GM12878 (cell line): ENCODE data around the gene ATP1A1. TPM values are rescaled to one million over a fixed set of nuclear protein-coding genes. Genes with fewer than 3 reads are reported as not detected.

Experiments used
- ATAC-seq: fragments of 200-7000 bp; cut with Tn5 transposase; 3 replicates; pipeline ENCODE4 v1.9.1; 2020; ENCODE audit warnings: mild to moderate bottlenecking, moderate library complexity
- BruUV-seq: library from RNA; stranded (reverse); fragments of 400-500 nt; replicated peaks from 2 replicates; lab custom pipeline; 2021; lab: Mats Ljungman, UMichigan
- CTCF ChIA-PET: fragments of 300-600 bp; sonication (Branson Sonifier 250); formaldehyde crosslinking; extraction: SDS; loops from one replicate; lab custom pipeline; 2021; ENCODE audit warnings: inconsistent platforms; lab: Yijun Ruan, JAX
- POLR2A ChIA-PET: fragments of 350-600 bp; formaldehyde crosslinking; extraction: SDS; loops from one replicate; lab custom pipeline; 2021; ENCODE audit warnings: inconsistent platforms; lab: Charles Lee
- RAD21 ChIA-PET: fragments of 300-600 bp; sonication (Branson Sonifier 250); formaldehyde crosslinking; loops from one replicate; lab custom pipeline; 2023; ENCODE audit warnings: antibody characterized with exemption; ENCODE audit not compliant: unreplicated experiment; lab: Charles Lee
- SMC1A ChIA-PET: fragments of 300-600 bp; sonication (Branson Sonifier 250); formaldehyde crosslinking; loops from one replicate; lab custom pipeline; 2023; ENCODE audit not compliant: unreplicated experiment, uncharacterized antibody; lab: Charles Lee
- DNase-seq: peaks from one replicate; pipeline ENCODE4 v3.0.0-alpha.2; 2011; ENCODE audit warnings: low read depth, low spot score
- FAIRE-seq: peaks from 3 replicates; lab custom pipeline; 2011; peaks lifted over from hg19 to GRCh38; lab: Jason Lieb, UNC
- H2AFZ ChIP-seq: 2 replicates; pipeline ENCODE4 v1.6.0; 2011; ENCODE audit warnings: low read depth, low read length, control low read depth; ENCODE audit not compliant: control insufficient read depth
- H3K27ac ChIP-seq: 2 replicates; pipeline ENCODE4 v1.5.1; 2011; ENCODE audit warnings: control low read depth; ENCODE audit not compliant: control insufficient read depth, insufficient read depth
- H3K27me3 ChIP-seq, 2 experiments: replicated peaks in 1 of 2; 2 replicates each; pipeline versions ENCODE4 v1.6.0 to v1.6.1; 2011; ENCODE audit warnings: low read length in 1 of 2; ENCODE audit not compliant: control insufficient read depth in 2 of 2, insufficient read depth in 2 of 2
- H3K36me3 ChIP-seq, 2 experiments: 2 replicates each; pipeline ENCODE4 v1.5.1; 2011; ENCODE audit warnings: low read length in 1 of 2; ENCODE audit not compliant: control insufficient read depth in 2 of 2, insufficient read depth in 2 of 2
- H3K4me1 ChIP-seq: 2 replicates; pipeline ENCODE4 v1.6.1; 2011; ENCODE audit warnings: mild to moderate bottlenecking, low read length, moderate library complexity, mixed read lengths; ENCODE audit not compliant: control insufficient read depth, insufficient read depth
- H3K4me2 ChIP-seq: 2 replicates; pipeline ENCODE4 v1.6.0; 2011; ENCODE audit warnings: control low read depth; ENCODE audit not compliant: control insufficient read depth, insufficient read depth
- H3K4me3 ChIP-seq: fragments of 200-600 bp; sonication (generic); 2 replicates; pipeline ENCODE4 v1.5.1; 2016
- H3K79me2 ChIP-seq: 2 replicates; pipeline ENCODE4 v1.6.0; 2011; ENCODE audit warnings: low read length; ENCODE audit not compliant: control insufficient read depth, insufficient read depth
- H3K9ac ChIP-seq: 2 replicates; pipeline ENCODE4 v1.8.0; 2011; ENCODE audit warnings: low read length, control low read depth, mixed read lengths; ENCODE audit not compliant: control insufficient read depth, insufficient read depth
- H3K9me3 ChIP-seq: replicated peaks from 3 replicates; pipeline ENCODE4 v1.5.1; 2011; ENCODE audit warnings: mild to moderate bottlenecking, low read length; ENCODE audit not compliant: control insufficient read depth, insufficient read depth
- H4K20me1 ChIP-seq: 2 replicates; pipeline ENCODE4 v1.6.0; 2011; ENCODE audit not compliant: control insufficient read depth, insufficient read depth
- IKZF1 ChIP-seq: fragments of 450-650 bp; conservative IDR thresholded peaks from 2 replicates; pipeline ENCODE4 v1.6.1; 2017; ENCODE audit warnings: antibody characterized with exemption, mild to moderate bottlenecking
- PAX8 ChIP-seq: fragments of 450-650 bp; IDR thresholded peaks from 2 replicates; pipeline ENCODE4 v1.6.1; 2017; ENCODE audit warnings: mild to moderate bottlenecking, moderate library complexity
- PKNOX1 ChIP-seq: fragments of 450-650 bp; IDR thresholded peaks from 2 replicates; pipeline ENCODE4 v1.6.1; 2016; ENCODE audit warnings: mild to moderate bottlenecking
- POU2F2 ChIP-seq: IDR thresholded peaks from 3 replicates; pipeline ENCODE4 v1.6.1; 2011; ENCODE audit warnings: low read depth, mild to moderate bottlenecking, low read length, borderline replicate concordance
- PRDM15 ChIP-seq: fragments of 450-650 bp; formaldehyde crosslinking; IDR thresholded peaks from 2 replicates; pipeline ENCODE4 v1.4.0; 2020; ENCODE audit warnings: mild to moderate bottlenecking, moderate library complexity
- RELB ChIP-seq: fragments of 450-650 bp; IDR thresholded peaks from 2 replicates; pipeline ENCODE4 v1.6.1; 2017; ENCODE audit warnings: low read depth, mild to moderate bottlenecking, moderate library complexity
- ZNF592 ChIP-seq: fragments of 450-650 bp; IDR thresholded peaks from 2 replicates; pipeline ENCODE4 v1.6.1; 2017; ENCODE audit warnings: mild to moderate bottlenecking, moderate library complexity
- WGBS: methylation state at CpG from one replicate; pipeline ENCODE4 v1.1.6; 2016; ENCODE audit warnings: low lambda C conversion rate; ENCODE audit not compliant: insufficient replicate concordance, insufficient coverage; ENCODE audit errors: missing lambda C conversion rate; 5-methylcytosine and 5-hydroxymethylcytosine counted together
- in situ Hi-C: fragments of 300-500 bp; cut with MboI; formaldehyde crosslinking; loops from 9 replicates; pipeline ENCODE4 v1.14.3; 2018; ENCODE audit warnings: mixed read lengths
- intact Hi-C: fragments of 100-400 bp; cut with micrococcal nuclease; formaldehyde crosslinking; loops from one replicate; pipeline ENCODE4 v1.14.2; 2022; ENCODE audit not compliant: unreplicated experiment
- polyA plus RNA-seq, 11 experiments: library from polyadenylated mRNA; depleted of rRNA in 4 of 11; unstranded in 6 of 11; stranded (reverse) in 5 of 11; fragments of >200 nt; fragmentation: Nextera tagmentation in 4 of 11; fragmentation: Illumina TruSeq in 1 of 11; extraction: Ambion mirVana in 4 of 11; extraction: Trizol in 1 of 11; gene quantifications; 1 replicate in 1 of 11; 2 replicates in 10 of 11; pipeline versions ENCODE4 v1.2.1 to v1.2.3, GENCODE V29; 2011 to 2016; ENCODE audit warnings: inconsistent platforms in 2 of 11, missing spikeins in 2 of 11, low read depth in 1 of 11
- total RNA-seq, 4 experiments: library from RNA; depleted of rRNA in 3 of 4; stranded (reverse); fragments of >200 nt in 3 of 4; fragmentation: Illumina TruSeq in 1 of 4; extraction: Trizol in 1 of 4; gene quantifications; 2 replicates each; pipeline versions ENCODE4 v1.2.1 to v1.2.3, GENCODE V29; 2013 to 2021

ATP1A1 gene
- total and polyA plus RNA-seq, 10 of the 15 experiments (the other 5 are each of a cell fraction or from before 2014, with no cell fraction given) = 113 to 566 (median 313) TPM

- Histone ChIP-seq H3K79me2 (no peaks in the 10 kb centered on the region), H3K36me3 (no peaks in the 10 kb centered on the region), H3K4me3 (no peak overlapping the region), H3K4me2 (no peak overlapping the region), H3K27me3 (no peaks in the 10 kb centered on the region; a peak in 1 of 4 replicates), H3K9ac (no peak overlapping the region), H2AFZ (no peak overlapping the region), H3K4me1 (no peaks in the 10 kb centered on the region), H4K20me1 (no peaks in the 10 kb centered on the region), H3K9me3 (no peaks in the 10 kb centered on the region), H3K27ac (no peak overlapping the region)
- RAD21 ChIA-PET = no interaction called here
- CTCF ChIA-PET = interaction anchor here (0.7 to 1.4 kb wide), 3 partner anchors 9 to 668 kb away, joined by 3 read pairs; no protein-coding TSS in a partner anchor
- BruUV-seq = no TSS peak
- DNase-seq = no peak
- SMC1A ChIA-PET = interaction anchor here (1.5 to 2.3 kb wide), 2 partner anchors 11 to 13 kb away, joined by 4 to 5 read pairs; no protein-coding TSS in a partner anchor
- POLR2A ChIA-PET = interaction anchor here (0.7 kb wide), 1 partner anchor 421 kb away, joined by 3 read pairs; no protein-coding TSS in a partner anchor
- TF ChIP-seq PAX8 (no peak), IKZF1 (no peak), PRDM15 (CRISPR knock-in tag) (no peak), PKNOX1 (no peak), POU2F2 (no peak), RELB (no peak), ZNF592 (no peak)
- in situ Hi-C loops = no loop called here
- FAIRE-seq = no peak
- no peak for ATAC-seq
- WGBS = 48% methylated on average over 2 of the region's 2 CpGs
- intact Hi-C loops = no loop called here
Observed at GRCh38 chr1:116429821-116430374, 56.9 kb downstream of the ATP1A1 start.
